GM23338 (cell line): ENCODE results near the gene IPP. TPM values are rescaled to one million over a fixed set of nuclear protein-coding genes. Genes with fewer than 3 reads are reported as not detected.

Experiments used
- ATAC-seq: fragments of 200-7000 bp; cut with Tn5 transposase; 3 replicates; pipeline ENCODE4 v1.9.1; 2020
- DNase-seq: peaks from one replicate; pipeline ENCODE4 v3.0.0-alpha.2; 2015; ENCODE audit warnings: low spot score
- H2AFZ ChIP-seq: fragments of 200-600 bp; sonication (generic); 2 replicates; pipeline ENCODE4 v1.8.0; 2016; ENCODE audit warnings: antibody characterized with exemption, mild to moderate bottlenecking, moderate library complexity
- H3F3A ChIP-seq: fragments of 200-600 bp; sonication (generic); replicated peaks from 2 replicates; pipeline ENCODE4 v1.8.0; 2017; ENCODE audit warnings: antibody characterized with exemption, mixed run types, low read depth
- H3K27ac ChIP-seq: fragments of 200-600 bp; sonication (generic); 2 replicates; pipeline ENCODE4 v1.6.1; 2016; ENCODE audit warnings: low read depth
- H3K27me3 ChIP-seq: fragments of 200-600 bp; sonication (generic); 2 replicates; pipeline ENCODE4 v1.8.0; 2016; ENCODE audit warnings: mild to moderate bottlenecking, mixed run types, moderate library complexity; ENCODE audit not compliant: insufficient read depth
- H3K36me3 ChIP-seq: fragments of 200-600 bp; sonication (generic); 2 replicates; pipeline ENCODE4 v1.8.0; 2016; ENCODE audit warnings: mild to moderate bottlenecking; ENCODE audit not compliant: insufficient read depth
- H3K4me1 ChIP-seq: fragments of 200-600 bp; sonication (generic); 2 replicates; pipeline ENCODE4 v1.8.0; 2016; ENCODE audit warnings: mild to moderate bottlenecking, moderate library complexity; ENCODE audit not compliant: insufficient read depth
- H3K4me2 ChIP-seq: fragments of 200-600 bp; sonication (generic); 2 replicates; pipeline ENCODE4 v1.7.1; 2017; ENCODE audit warnings: mixed run types
- H3K4me3 ChIP-seq: fragments of 200-600 bp; sonication (generic); 2 replicates; pipeline ENCODE4 v1.6.1; 2016; ENCODE audit warnings: mixed run types
- H3K79me2 ChIP-seq: fragments of 200-600 bp; sonication (generic); replicated peaks from 2 replicates; pipeline ENCODE4 v1.8.0; 2017; ENCODE audit warnings: mild to moderate bottlenecking; ENCODE audit not compliant: insufficient read depth
- H3K9me2 ChIP-seq: fragments of 200-600 bp; sonication (generic); 2 replicates; pipeline ENCODE4 v1.8.0; 2017; ENCODE audit not compliant: insufficient read depth
- H4K20me1 ChIP-seq: fragments of 200-600 bp; sonication (generic); replicated peaks from 2 replicates; pipeline ENCODE4 v1.8.0; 2017; ENCODE audit warnings: mild to moderate bottlenecking; ENCODE audit not compliant: insufficient read depth
- H3K27ac Mint-ChIP-seq: 2 replicates; pipeline ENCODE4 v1.8.0; 2020; ENCODE audit warnings: inconsistent platforms, mild to moderate bottlenecking, moderate library complexity, mixed read lengths
- H3K27me3 Mint-ChIP-seq: 3 replicates; pipeline ENCODE4 v1.8.0; 2022; ENCODE audit warnings: low read depth, mild to moderate bottlenecking, moderate library complexity, mixed read lengths, inconsistent platforms; ENCODE audit not compliant: insufficient read depth, poor library complexity
- H3K36me3 Mint-ChIP-seq: 3 replicates; pipeline ENCODE4 v1.8.0; 2021; ENCODE audit warnings: low read depth, mild to moderate bottlenecking, inconsistent platforms, moderate library complexity, mixed read lengths
- H3K4me1 Mint-ChIP-seq: 3 replicates; pipeline ENCODE4 v1.8.0; 2020; ENCODE audit warnings: mild to moderate bottlenecking, inconsistent platforms, mixed read lengths
- H3K4me3 Mint-ChIP-seq: 3 replicates; pipeline ENCODE4 v1.8.0; 2021; ENCODE audit warnings: moderate library complexity, mild to moderate bottlenecking, inconsistent platforms, mixed read lengths
- H3K9me3 Mint-ChIP-seq: 3 replicates; pipeline ENCODE4 v1.8.0; 2020; ENCODE audit warnings: moderate library complexity, mild to moderate bottlenecking, inconsistent platforms, mixed read lengths
- CREB1 ChIP-seq: fragments of 250-450 bp; sonication (Bioruptor Pico); IDR thresholded peaks from 2 replicates; pipeline ENCODE4 v1.5.0; 2020; ENCODE audit warnings: low read depth, mild to moderate bottlenecking, moderate library complexity
- CTCF ChIP-seq, 2 experiments: fragments of 200-600 bp in 1 of 2; sonication (generic) in 1 of 2; conservative IDR thresholded peaks; 2 replicates each; pipeline versions ENCODE4 v1.5.1 to v1.6.1; 2016 to 2017; ENCODE audit warnings: antibody characterized with exemption in 2 of 2, low read depth in 2 of 2, mild to moderate bottlenecking in 2 of 2, moderate library complexity in 1 of 2
- ETS1 ChIP-seq: IDR thresholded peaks from 2 replicates; pipeline ENCODE4 v1.6.1; 2016; ENCODE audit warnings: antibody characterized with exemption
- EZH2 ChIP-seq: fragments of 200-600 bp; sonication (generic); IDR thresholded peaks from one replicate; pipeline ENCODE4 v1.8.0; 2017; ENCODE audit warnings: antibody characterized with exemption, mild to moderate bottlenecking, low read depth; ENCODE audit not compliant: unreplicated experiment
- EZH2phosphoT487 ChIP-seq: fragments of 200-600 bp; sonication (generic); IDR thresholded peaks from one replicate; pipeline ENCODE4 v1.8.1; 2018; ENCODE audit warnings: antibody characterized with exemption; ENCODE audit not compliant: unreplicated experiment
- JUNB ChIP-seq: IDR thresholded peaks from one replicate; pipeline ENCODE4 v1.6.1; 2016; ENCODE audit warnings: antibody characterized with exemption; ENCODE audit not compliant: unreplicated experiment
- NANOG ChIP-seq: IDR thresholded peaks from 2 replicates; pipeline ENCODE4 v1.6.1; 2016; ENCODE audit warnings: antibody characterized with exemption, borderline replicate concordance
- POLR2AphosphoS5 ChIP-seq: IDR thresholded peaks from 2 replicates; pipeline ENCODE4 v1.6.1; 2016; ENCODE audit warnings: antibody characterized with exemption, low read depth
- STAT1 ChIP-seq: IDR thresholded peaks from one replicate; pipeline ENCODE4 v1.6.1; 2016; ENCODE audit warnings: antibody characterized with exemption; ENCODE audit not compliant: unreplicated experiment
- ZNF114 ChIP-seq: fragments of 250-450 bp; sonication (Bioruptor Pico); IDR thresholded peaks from 2 replicates; pipeline ENCODE4 v1.5.0; 2020; ENCODE audit warnings: mild to moderate bottlenecking, moderate library complexity
- ZNF331 ChIP-seq: fragments of 250-450 bp; sonication (Bioruptor Pico); IDR thresholded peaks from 2 replicates; pipeline ENCODE4 v1.5.0; 2020; ENCODE audit warnings: low read depth, mild to moderate bottlenecking, moderate library complexity
- polyA plus RNA-seq: library from polyadenylated mRNA; unstranded; fragments of >200 nt; fragmentation: Nextera tagmentation; extraction: Ambion mirVana; gene quantifications from 2 replicates; pipeline ENCODE4 v1.2.1, GENCODE V29; 2016
- total RNA-seq: library from RNA; depleted of rRNA; stranded (reverse); fragments of >200 nt; shearing (Covaris generic); gene quantifications from 2 replicates; pipeline ENCODE4 v1.2.3, GENCODE V29; 2014
- TF ChIP-seq, protein P1 (sequence below): IDR thresholded peaks from one replicate; pipeline ENCODE4 v1.6.1; 2018; ENCODE audit warnings: antibody characterized with exemption; ENCODE audit not compliant: unreplicated experiment

Gene IPP
- total and polyA plus RNA-seq, 2 experiments from 2014 or later: 1.8 to 2.8 TPM

DNA sequence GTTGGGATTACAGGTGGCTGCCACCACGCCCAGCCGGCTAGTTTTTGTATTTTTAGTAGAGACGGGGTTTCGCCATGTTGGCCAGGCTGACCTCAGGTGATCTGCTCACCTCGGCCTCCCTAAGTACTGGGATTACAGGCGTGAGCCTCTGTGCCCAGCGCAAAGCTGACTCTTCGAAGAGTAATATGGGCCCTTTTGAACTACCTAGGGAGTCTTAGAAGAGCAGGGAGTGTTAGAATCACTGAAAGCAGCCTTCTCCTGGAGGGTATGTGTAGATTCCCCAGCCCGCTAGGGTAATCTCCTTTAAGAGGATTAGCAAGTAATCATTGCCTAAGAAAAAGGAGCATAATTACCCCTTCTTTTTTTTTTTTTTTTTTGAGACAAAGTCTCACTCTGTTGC is 46.5 kb upstream of the IPP start (continued):
- TF ChIP-seq, protein P1, sequence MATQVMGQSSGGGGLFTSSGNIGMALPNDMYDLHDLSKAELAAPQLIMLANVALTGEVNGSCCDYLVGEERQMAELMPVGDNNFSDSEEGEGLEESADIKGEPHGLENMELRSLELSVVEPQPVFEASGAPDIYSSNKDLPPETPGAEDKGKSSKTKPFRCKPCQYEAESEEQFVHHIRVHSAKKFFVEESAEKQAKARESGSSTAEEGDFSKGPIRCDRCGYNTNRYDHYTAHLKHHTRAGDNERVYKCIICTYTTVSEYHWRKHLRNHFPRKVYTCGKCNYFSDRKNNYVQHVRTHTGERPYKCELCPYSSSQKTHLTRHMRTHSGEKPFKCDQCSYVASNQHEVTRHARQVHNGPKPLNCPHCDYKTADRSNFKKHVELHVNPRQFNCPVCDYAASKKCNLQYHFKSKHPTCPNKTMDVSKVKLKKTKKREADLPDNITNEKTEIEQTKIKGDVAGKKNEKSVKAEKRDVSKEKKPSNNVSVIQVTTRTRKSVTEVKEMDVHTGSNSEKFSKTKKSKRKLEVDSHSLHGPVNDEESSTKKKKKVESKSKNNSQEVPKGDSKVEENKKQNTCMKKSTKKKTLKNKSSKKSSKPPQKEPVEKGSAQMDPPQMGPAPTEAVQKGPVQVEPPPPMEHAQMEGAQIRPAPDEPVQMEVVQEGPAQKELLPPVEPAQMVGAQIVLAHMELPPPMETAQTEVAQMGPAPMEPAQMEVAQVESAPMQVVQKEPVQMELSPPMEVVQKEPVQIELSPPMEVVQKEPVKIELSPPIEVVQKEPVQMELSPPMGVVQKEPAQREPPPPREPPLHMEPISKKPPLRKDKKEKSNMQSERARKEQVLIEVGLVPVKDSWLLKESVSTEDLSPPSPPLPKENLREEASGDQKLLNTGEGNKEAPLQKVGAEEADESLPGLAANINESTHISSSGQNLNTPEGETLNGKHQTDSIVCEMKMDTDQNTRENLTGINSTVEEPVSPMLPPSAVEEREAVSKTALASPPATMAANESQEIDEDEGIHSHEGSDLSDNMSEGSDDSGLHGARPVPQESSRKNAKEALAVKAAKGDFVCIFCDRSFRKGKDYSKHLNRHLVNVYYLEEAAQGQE: no peak
- TF ChIP-seq STAT1: no peak

DNA sequence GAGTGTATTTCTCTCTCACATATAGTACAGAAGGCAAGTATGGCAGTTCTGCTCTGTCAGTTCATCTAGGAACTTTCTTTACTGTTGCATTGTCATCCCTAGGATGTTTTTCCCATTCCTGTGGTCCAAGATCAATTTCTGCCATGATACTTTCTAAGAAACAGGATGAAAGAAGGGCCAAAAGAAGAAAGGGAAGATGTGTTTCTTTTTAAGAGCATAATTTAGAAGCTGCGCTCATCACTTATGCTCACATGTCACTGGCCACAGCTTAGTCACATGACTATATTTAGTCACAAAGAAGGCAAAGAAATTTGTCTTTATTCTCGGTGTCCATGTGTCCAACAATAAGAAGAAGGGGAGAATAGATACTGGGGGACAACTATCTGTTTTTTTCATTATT is 45.9 kb upstream of the IPP start:
- ATAC-seq: no peak
- no peaks in the 10 kb centered on the region for H3K27me3 Mint-ChIP-seq
- TF ChIP-seq POLR2AphosphoS5 (no peak), CTCF (conservative IDR thresholded peaks at IDR 0.05; ENCODE audit: low read depth in 2 of 2) (no peak), JUNB (no peak), CREB1 (CRISPR knock-in tag) (no peak), ZNF114 (no peak), ZNF331 (CRISPR knock-in tag) (no peak), EZH2 (no peak), STAT1 (no peak), ETS1 (no peak), NANOG (no peak), EZH2phosphoT487 (no peak)
- TF ChIP-seq, protein P1: no peak

More for the DNA sequence above, 45.9 kb upstream of the IPP start:
- no peak overlapping the region for H3K27ac Mint-ChIP-seq
- Histone ChIP-seq H3K4me2 (no peak overlapping the region), H3K4me3 (no peak overlapping the region), H2AFZ (peak overlapping the region; percentile 34; the same call in 1 of the 2 replicates), H3K79me2 (no peaks in the 10 kb centered on the region), H3F3A (no peaks in the 10 kb centered on the region), H3K36me3 (no peaks in the 10 kb centered on the region), H3K9me2 (no peaks in the 10 kb centered on the region), H4K20me1 (no peaks in the 10 kb centered on the region), H3K4me1 (no peaks in the 10 kb centered on the region), H3K27me3 (no peaks in the 10 kb centered on the region), H3K27ac (no peak overlapping the region)
- no peaks in the 10 kb centered on the region for H3K36me3 Mint-ChIP-seq
- DNase-seq: no peak
- H3K9me3 Mint-ChIP-seq: no peaks in the 10 kb centered on the region
- H3K4me1 Mint-ChIP-seq: no peaks in the 10 kb centered on the region
- no peak overlapping the region for H3K4me3 Mint-ChIP-seq
